ENCODE measurements around the gene SERPINB2.

DNA sequence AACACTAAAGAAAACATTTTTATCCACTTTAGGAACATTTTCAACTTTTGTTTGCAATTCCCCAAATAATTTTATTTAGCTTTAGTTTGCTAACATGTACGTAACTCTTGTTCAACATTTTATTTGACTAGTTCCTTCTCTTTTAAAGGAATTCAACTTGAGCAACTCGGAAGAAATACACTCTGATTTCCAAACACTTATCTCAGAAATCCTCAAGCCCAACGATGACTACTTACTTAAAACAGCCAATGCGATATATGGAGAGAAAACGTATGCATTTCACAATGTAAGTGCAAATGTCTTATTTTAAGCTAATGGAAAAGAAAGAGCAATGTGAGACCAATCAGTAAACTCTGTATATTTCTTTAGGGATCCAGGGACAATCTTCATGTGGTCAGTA lies 30.3 kb downstream of the SERPINB2 start:
- no peak for TF ChIP-seq CTCF (IDR thresholded peaks at IDR 0.05; ENCODE audit: low read length)
- TF ChIP-seq EZH2 (IDR thresholded peaks at IDR 0.05; ENCODE audit: borderline replicate concordance, low read length), result no peak
